ENCODE data around the gene SPACA7.

Gene SPACA7

GRCh38 chr13:112462408-112462807 is 86.3 kb downstream of the SPACA7 start:
- no peak for DNase-seq (ENCODE audit: extremely low read depth in 1 of 2, low read depth in 1 of 2)

GRCh38 chr13:112464720-112465119 is 88.6 kb downstream of the SPACA7 start:
- no peak for DNase-seq (ENCODE audit: extremely low read depth in 1 of 2, low read depth in 1 of 2)

GRCh38 chr13:112465251-112466131 is 89.3 kb downstream of the SPACA7 start:
- DNase-seq (ENCODE audit: extremely low read depth in 1 of 2, low read depth in 1 of 2), result no peak

- no peak for DNase-seq (ENCODE audit: extremely low read depth in 1 of 2, low read depth in 1 of 2)
Measured at GRCh38 chr13:112466132-112467058, 90.2 kb downstream of the SPACA7 start.

- no peak for DNase-seq (ENCODE audit: extremely low read depth in 1 of 2, low read depth in 1 of 2)
Measured at GRCh38 chr13:112467236-112467635, 91.1 kb downstream of the SPACA7 start.

- no peak for DNase-seq (ENCODE audit: extremely low read depth in 1 of 2, low read depth in 1 of 2)
Measured at GRCh38 chr13:112468069-112468468, 91.9 kb downstream of the SPACA7 start.

- DNase-seq (ENCODE audit: extremely low read depth in 1 of 2, low read depth in 1 of 2), result no peak
Measured at GRCh38 chr13:112469071-112469745, 93.1 kb downstream of the SPACA7 start.

- no peak for DNase-seq (ENCODE audit: extremely low read depth in 1 of 2, low read depth in 1 of 2)
Measured at GRCh38 chr13:112473818-112474217, 97.7 kb downstream of the SPACA7 start.

GRCh38 chr13:112474869-112475268 is 98.7 kb downstream of the SPACA7 start:
- DNase-seq (ENCODE audit: extremely low read depth in 1 of 2, low read depth in 1 of 2), result no peak

GRCh38 chr13:112475889-112476288 is 99.7 kb downstream of the SPACA7 start:
- DNase-seq (ENCODE audit: extremely low read depth in 1 of 2, low read depth in 1 of 2), result no peak

GRCh38 chr13:112477070-112477619 is 101.0 kb downstream of the SPACA7 start:
- DNase-seq (ENCODE audit: extremely low read depth in 1 of 2, low read depth in 1 of 2), result no peak

- DNase-seq (ENCODE audit: extremely low read depth in 1 of 2, low read depth in 1 of 2), result no peak
Measured at GRCh38 chr13:112479389-112479788, 103.2 kb downstream of the SPACA7 start.

- DNase-seq (ENCODE audit: extremely low read depth in 1 of 2, low read depth in 1 of 2), result no peak
Measured at GRCh38 chr13:112481458-112481857, 105.3 kb downstream of the SPACA7 start.

- DNase-seq (ENCODE audit: extremely low read depth in 1 of 2, low read depth in 1 of 2), result no peak
Measured at GRCh38 chr13:112483299-112483698, 107.1 kb downstream of the SPACA7 start.

Data from stimulated activated CD8-positive, alpha-beta memory T cell treated with anti-CD3 and anti-CD28 coated beads, Interleukin-7, amount 100 ng/mL, for 48 hours (primary cell).